ENCODE data around the gene TUBGCP6. TPM values are rescaled to one million over a fixed set of nuclear protein-coding genes. Genes with fewer than 3 reads are reported as not detected.

The TUBGCP6 gene
- polyA plus RNA-seq, 1 donor from 2014 or later: 74.5 TPM

DNA sequence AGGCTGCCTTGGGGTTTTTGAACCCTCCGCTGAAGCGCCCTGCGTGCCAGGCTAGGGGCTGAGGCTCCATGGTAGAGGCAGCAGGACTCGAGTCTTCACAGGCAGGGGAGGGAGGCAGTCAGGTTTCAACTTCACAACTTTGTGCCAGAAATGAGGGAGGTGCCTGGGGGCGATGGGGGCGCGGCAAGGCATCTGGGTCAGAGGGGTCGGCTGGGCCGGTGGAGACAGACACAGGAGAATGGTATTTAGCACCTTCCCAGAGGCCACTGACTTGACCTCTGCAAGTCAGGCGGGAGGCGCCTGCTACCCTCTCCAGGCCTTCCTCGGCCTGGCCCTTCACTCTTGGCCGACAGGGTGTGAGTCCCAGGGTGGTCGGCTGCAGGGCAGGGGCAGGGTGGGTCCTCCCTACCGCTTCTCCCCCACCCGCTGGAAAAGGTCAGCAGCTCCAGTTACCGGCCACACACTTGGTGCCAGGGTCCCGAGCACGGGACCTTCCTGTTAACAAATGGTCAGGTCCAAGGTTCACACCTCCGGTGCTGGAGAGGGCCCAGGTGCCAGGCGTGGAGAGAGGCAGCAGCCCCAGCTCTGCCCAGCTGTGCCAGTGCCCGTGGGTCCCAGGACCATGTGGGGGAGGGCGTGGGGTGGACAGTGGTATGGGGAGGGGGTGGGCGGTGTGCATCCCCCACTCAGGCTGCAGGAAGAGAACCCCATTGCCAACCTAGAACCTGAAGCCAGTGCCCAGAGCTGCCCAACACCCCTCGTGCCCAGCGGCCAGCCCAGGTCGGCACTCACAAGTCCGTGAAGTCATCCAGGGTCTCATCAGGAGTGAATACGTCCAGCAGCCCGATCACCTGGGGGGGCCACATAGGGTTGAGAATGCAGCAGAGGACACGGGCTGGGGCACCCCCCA, 12.9 kb upstream of the TUBGCP6 start:
- H3K79me2 ChIP-seq (replicated peaks; ENCODE audit: insufficient read depth, low read length): peaks cover 6% of the 10 kb centered on the region
- H3K9ac ChIP-seq (ENCODE audit: low read length): no peak overlapping the region
- H3K27me3 ChIP-seq (ENCODE audit: insufficient read depth, low read depth, low read length): no peaks in the 10 kb centered on the region
- no peaks in the 10 kb centered on the region for H3K36me3 ChIP-seq (ENCODE audit: insufficient read depth, low read length)
- H3K4me2 ChIP-seq (ENCODE audit: low read length): no peak overlapping the region
- H2AFZ ChIP-seq (ENCODE audit: low read depth, low read length): no peak overlapping the region
- H3K27ac ChIP-seq (ENCODE audit: low read length): no peak overlapping the region
- H3F3A ChIP-seq (ENCODE audit: insufficient read depth, low read length, poor library complexity, severe bottlenecking): no peaks in the 10 kb centered on the region
- H3K9me3 ChIP-seq (ENCODE audit: low read length): no peaks in the 10 kb centered on the region
- H4K20me1 ChIP-seq (ENCODE audit: insufficient read depth): no peaks in the 10 kb centered on the region
- H3K4me3 ChIP-seq (ENCODE audit: low read length): no peak overlapping the region
- TF ChIP-seq RAD21 (conservative IDR thresholded peaks at IDR 0.05) (no peak), EP300 (conservative IDR thresholded peaks at IDR 0.05; ENCODE audit: poor library complexity, severe bottlenecking) (no peak), SMC3 (conservative IDR thresholded peaks at IDR 0.05; ENCODE audit: poor library complexity) (no peak)
- no peaks in the 10 kb centered on the region for H3K9me2 ChIP-seq (ENCODE audit: insufficient read depth, low read length)

DNA sequence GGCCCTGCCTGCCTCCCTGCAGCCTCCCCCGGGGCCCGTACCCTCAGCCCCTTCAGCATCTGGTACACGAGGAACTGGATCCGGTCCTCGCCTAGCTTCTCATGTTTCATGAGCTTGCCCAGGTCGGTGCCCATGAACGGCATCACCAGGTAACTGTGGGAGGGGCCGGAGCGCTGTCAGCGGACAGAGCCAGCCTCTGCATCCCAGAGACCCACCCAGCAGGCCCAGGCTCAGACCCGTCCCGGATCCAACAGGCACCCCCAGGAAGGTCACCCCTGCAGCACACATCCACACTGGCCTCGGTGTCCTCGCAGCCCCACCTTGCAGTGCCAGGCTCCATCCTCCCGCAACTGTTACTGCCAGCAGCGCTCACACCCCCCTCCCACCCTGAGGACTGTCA, 12.2 kb upstream of the TUBGCP6 start:
- Histone ChIP-seq H3K4me2 (ENCODE audit: low read length) (no peak overlapping the region), H3K27ac (ENCODE audit: low read length) (no peak overlapping the region), H3K9me3 (ENCODE audit: low read length) (no peaks in the 10 kb centered on the region), H3K4me3 (ENCODE audit: low read length) (no peak overlapping the region), H3K36me3 (ENCODE audit: insufficient read depth, low read length) (no peaks in the 10 kb centered on the region), H4K20me1 (ENCODE audit: insufficient read depth) (no peaks in the 10 kb centered on the region), H3F3A (ENCODE audit: insufficient read depth, low read length, poor library complexity, severe bottlenecking) (no peaks in the 10 kb centered on the region), H3K79me2 (replicated peaks; ENCODE audit: insufficient read depth, low read length) (peaks cover 6% of the 10 kb centered on the region), H3K9ac (ENCODE audit: low read length) (no peak overlapping the region), H3K9me2 (ENCODE audit: insufficient read depth, low read length) (no peaks in the 10 kb centered on the region), H3K27me3 (ENCODE audit: insufficient read depth, low read depth, low read length) (no peaks in the 10 kb centered on the region), H2AFZ (ENCODE audit: low read depth, low read length) (no peak overlapping the region)
- TF ChIP-seq, protein P1, sequence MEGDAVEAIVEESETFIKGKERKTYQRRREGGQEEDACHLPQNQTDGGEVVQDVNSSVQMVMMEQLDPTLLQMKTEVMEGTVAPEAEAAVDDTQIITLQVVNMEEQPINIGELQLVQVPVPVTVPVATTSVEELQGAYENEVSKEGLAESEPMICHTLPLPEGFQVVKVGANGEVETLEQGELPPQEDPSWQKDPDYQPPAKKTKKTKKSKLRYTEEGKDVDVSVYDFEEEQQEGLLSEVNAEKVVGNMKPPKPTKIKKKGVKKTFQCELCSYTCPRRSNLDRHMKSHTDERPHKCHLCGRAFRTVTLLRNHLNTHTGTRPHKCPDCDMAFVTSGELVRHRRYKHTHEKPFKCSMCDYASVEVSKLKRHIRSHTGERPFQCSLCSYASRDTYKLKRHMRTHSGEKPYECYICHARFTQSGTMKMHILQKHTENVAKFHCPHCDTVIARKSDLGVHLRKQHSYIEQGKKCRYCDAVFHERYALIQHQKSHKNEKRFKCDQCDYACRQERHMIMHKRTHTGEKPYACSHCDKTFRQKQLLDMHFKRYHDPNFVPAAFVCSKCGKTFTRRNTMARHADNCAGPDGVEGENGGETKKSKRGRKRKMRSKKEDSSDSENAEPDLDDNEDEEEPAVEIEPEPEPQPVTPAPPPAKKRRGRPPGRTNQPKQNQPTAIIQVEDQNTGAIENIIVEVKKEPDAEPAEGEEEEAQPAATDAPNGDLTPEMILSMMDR (IDR thresholded peaks at IDR 0.05; ENCODE audit: poor library complexity, severe bottlenecking): no peak
- no peak for TF ChIP-seq EZH2 (IDR thresholded peaks at IDR 0.05; ENCODE audit: borderline replicate concordance, insufficient read depth, low read length, poor library complexity, severe bottlenecking)
- no peak for TF ChIP-seq POLR2AphosphoS5 (IDR thresholded peaks at IDR 0.05)
- no peak for TF ChIP-seq TAF1 (IDR thresholded peaks at IDR 0.05; ENCODE audit: low read depth)
- no peak for TF ChIP-seq MXI1 (conservative IDR thresholded peaks at IDR 0.05; ENCODE audit: poor library complexity, severe bottlenecking)
- TF ChIP-seq SMC3 (conservative IDR thresholded peaks at IDR 0.05; ENCODE audit: poor library complexity): no peak
- TF ChIP-seq, protein P2, sequence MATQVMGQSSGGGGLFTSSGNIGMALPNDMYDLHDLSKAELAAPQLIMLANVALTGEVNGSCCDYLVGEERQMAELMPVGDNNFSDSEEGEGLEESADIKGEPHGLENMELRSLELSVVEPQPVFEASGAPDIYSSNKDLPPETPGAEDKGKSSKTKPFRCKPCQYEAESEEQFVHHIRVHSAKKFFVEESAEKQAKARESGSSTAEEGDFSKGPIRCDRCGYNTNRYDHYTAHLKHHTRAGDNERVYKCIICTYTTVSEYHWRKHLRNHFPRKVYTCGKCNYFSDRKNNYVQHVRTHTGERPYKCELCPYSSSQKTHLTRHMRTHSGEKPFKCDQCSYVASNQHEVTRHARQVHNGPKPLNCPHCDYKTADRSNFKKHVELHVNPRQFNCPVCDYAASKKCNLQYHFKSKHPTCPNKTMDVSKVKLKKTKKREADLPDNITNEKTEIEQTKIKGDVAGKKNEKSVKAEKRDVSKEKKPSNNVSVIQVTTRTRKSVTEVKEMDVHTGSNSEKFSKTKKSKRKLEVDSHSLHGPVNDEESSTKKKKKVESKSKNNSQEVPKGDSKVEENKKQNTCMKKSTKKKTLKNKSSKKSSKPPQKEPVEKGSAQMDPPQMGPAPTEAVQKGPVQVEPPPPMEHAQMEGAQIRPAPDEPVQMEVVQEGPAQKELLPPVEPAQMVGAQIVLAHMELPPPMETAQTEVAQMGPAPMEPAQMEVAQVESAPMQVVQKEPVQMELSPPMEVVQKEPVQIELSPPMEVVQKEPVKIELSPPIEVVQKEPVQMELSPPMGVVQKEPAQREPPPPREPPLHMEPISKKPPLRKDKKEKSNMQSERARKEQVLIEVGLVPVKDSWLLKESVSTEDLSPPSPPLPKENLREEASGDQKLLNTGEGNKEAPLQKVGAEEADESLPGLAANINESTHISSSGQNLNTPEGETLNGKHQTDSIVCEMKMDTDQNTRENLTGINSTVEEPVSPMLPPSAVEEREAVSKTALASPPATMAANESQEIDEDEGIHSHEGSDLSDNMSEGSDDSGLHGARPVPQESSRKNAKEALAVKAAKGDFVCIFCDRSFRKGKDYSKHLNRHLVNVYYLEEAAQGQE (IDR thresholded peaks at IDR 0.05; ENCODE audit: borderline replicate concordance): no peak
- no peak for TF ChIP-seq EP300 (conservative IDR thresholded peaks at IDR 0.05; ENCODE audit: poor library complexity, severe bottlenecking)
- TF ChIP-seq RAD21 (conservative IDR thresholded peaks at IDR 0.05): no peak

Data from neural cell (in vitro differentiated cells).